Brain microvascular endothelial cell (primary cell): Measurements from ENCODE around the gene CKS1B.

Experiments used
- DNase-seq: peaks from one replicate; pipeline ENCODE4 v3.0.0-alpha.2; 2020
- H3K27ac ChIP-seq: fragments of 250-450 bp; sonication (Bioruptor Pico); 2 replicates; pipeline ENCODE4 v1.5.1; 2020; ENCODE audit warnings: mild to moderate bottlenecking, moderate library complexity
- H3K27me3 ChIP-seq: fragments of 250-450 bp; sonication (Bioruptor Pico); replicated peaks from 2 replicates; pipeline ENCODE4 v1.5.1; 2020; ENCODE audit warnings: mild to moderate bottlenecking
- H3K36me3 ChIP-seq: fragments of 250-450 bp; sonication (Bioruptor Pico); replicated peaks from 2 replicates; pipeline ENCODE4 v1.5.1; 2020; ENCODE audit warnings: mild to moderate bottlenecking
- H3K4me3 ChIP-seq: 2 replicates; pipeline ENCODE4 v1.5.1; 2011; ENCODE audit warnings: low read depth, mild to moderate bottlenecking, control low read depth, low read length, moderate library complexity
- in situ Hi-C: cut with HindIII; loops from 2 replicates; pipeline ENCODE4 v1.10.0; 2017; ENCODE audit warnings: low sequenced_read_pairs, low pct_ligation_motif_present
- TF ChIP-seq, protein P1 (sequence below): IDR thresholded peaks from 2 replicates; pipeline ENCODE4 v1.5.1; 2011; ENCODE audit warnings: low read depth, mild to moderate bottlenecking, moderate library complexity, low read length, control low read depth, inconsistent platforms; ENCODE audit errors: missing control alignments

CKS1B gene

DNA sequence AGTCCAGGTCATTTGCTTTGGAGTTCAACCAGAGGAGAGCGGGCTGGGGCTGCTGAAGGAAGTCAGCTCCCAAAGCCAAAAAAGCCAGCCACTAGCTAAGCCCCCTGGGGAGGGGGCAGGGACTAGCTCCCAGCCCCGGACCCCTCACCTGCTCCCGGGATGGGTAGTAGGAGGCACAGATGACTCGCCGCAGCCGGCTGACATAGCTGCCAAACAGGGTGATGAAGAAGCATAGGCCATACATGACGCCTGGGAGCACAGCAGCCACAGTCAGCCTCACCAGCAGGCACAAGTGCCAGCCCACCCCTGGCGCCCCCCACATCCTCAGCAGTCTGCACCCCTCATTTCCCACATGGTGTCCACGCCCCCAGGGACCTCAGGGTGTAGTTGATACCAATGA, 51.7 kb downstream of the CKS1B start:
- TF ChIP-seq, protein P1, sequence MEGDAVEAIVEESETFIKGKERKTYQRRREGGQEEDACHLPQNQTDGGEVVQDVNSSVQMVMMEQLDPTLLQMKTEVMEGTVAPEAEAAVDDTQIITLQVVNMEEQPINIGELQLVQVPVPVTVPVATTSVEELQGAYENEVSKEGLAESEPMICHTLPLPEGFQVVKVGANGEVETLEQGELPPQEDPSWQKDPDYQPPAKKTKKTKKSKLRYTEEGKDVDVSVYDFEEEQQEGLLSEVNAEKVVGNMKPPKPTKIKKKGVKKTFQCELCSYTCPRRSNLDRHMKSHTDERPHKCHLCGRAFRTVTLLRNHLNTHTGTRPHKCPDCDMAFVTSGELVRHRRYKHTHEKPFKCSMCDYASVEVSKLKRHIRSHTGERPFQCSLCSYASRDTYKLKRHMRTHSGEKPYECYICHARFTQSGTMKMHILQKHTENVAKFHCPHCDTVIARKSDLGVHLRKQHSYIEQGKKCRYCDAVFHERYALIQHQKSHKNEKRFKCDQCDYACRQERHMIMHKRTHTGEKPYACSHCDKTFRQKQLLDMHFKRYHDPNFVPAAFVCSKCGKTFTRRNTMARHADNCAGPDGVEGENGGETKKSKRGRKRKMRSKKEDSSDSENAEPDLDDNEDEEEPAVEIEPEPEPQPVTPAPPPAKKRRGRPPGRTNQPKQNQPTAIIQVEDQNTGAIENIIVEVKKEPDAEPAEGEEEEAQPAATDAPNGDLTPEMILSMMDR, result no peak
- DNase-seq, result no peak
- in situ Hi-C loops, result no loop called here
- no peak overlapping the region for H3K4me3 ChIP-seq
- no peak overlapping the region for H3K27ac ChIP-seq
- no peaks in the 10 kb centered on the region for H3K36me3 ChIP-seq
- H3K27me3 ChIP-seq, result no peaks in the 10 kb centered on the region

DNA sequence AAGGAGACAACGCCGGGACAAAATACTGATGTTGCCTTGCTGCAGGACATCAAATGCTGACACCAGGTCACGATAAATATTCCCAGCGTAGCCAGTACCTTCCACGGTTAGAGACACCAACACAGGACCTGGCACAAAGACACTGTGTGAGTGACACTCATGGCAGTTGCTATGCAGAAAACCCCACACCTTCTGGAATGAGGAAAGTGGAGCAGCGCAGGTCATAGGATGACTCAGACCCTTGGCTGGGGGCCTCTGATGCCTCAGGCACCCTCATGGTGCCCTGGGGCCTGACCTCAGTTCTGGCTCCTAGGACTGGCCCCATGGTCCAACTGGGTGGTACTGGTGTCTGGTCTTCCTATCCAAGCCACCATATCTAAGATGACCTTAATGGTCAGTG, 52.1 kb downstream of the CKS1B start:
- H3K27ac ChIP-seq, result no peak overlapping the region
- no peaks in the 10 kb centered on the region for H3K36me3 ChIP-seq
- DNase-seq, result no peak
- no peak overlapping the region for H3K4me3 ChIP-seq
- TF ChIP-seq, protein P1, result no peak
- in situ Hi-C loops, result no loop called here
- H3K27me3 ChIP-seq, result no peaks in the 10 kb centered on the region
